PC-3 (cell line): ENCODE data around the gene PSMA5.

Source experiments
- EZH2 ChIP-seq: fragments of 300-600 bp; sonication (generic); IDR thresholded peaks from one replicate; pipeline ENCODE4 v1.6.1; 2017; ENCODE audit warnings: antibody characterized with exemption, mild to moderate bottlenecking, low read length; ENCODE audit not compliant: unreplicated experiment
- EZH2phosphoT487 ChIP-seq: fragments of 300-600 bp; sonication (generic); IDR thresholded peaks from 2 replicates; pipeline ENCODE4 v1.6.1; 2018; ENCODE audit warnings: mild to moderate bottlenecking, antibody characterized with exemption, low read length, borderline replicate concordance
- TF ChIP-seq, protein P1 (sequence below): fragments of 300-600 bp; sonication (generic); conservative IDR thresholded peaks from 2 replicates; pipeline ENCODE4 v1.5.1; 2017; ENCODE audit warnings: antibody characterized with exemption, low read depth, mild to moderate bottlenecking, low read length

DNA sequence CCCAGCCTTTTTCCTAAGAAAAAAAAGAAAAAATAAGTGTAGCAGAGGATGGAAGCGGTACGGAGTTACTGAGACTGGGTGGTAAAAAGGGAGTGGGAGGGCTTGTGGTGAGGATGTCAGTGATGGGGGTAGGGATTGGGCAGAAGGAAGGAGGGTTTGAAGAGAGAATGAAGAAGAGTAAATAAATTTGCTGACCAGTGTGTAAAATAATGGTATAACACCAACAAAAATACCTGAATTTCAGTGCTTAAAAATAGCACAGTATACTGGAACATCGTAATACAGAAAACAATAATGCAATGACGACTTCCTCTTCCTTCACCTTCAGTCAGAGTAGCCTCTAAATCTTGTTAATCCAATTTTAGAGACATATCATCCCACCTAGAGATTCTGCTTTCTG is 21.3 kb upstream of the PSMA5 start:
- TF ChIP-seq EZH2 (no peak), EZH2phosphoT487 (no peak)
- TF ChIP-seq, protein P1, sequence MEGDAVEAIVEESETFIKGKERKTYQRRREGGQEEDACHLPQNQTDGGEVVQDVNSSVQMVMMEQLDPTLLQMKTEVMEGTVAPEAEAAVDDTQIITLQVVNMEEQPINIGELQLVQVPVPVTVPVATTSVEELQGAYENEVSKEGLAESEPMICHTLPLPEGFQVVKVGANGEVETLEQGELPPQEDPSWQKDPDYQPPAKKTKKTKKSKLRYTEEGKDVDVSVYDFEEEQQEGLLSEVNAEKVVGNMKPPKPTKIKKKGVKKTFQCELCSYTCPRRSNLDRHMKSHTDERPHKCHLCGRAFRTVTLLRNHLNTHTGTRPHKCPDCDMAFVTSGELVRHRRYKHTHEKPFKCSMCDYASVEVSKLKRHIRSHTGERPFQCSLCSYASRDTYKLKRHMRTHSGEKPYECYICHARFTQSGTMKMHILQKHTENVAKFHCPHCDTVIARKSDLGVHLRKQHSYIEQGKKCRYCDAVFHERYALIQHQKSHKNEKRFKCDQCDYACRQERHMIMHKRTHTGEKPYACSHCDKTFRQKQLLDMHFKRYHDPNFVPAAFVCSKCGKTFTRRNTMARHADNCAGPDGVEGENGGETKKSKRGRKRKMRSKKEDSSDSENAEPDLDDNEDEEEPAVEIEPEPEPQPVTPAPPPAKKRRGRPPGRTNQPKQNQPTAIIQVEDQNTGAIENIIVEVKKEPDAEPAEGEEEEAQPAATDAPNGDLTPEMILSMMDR: no peak
